HPDE6-E6E7 (cell line): ENCODE measurements around the gene ANGEL2.
A peak's percentile ranks its signal among the peaks of the same experiment; 100 is the strongest.
"Not testable (repeated sequence)": the region's sequence is repeated elsewhere in the genome, so short reads cannot be mapped to it uniquely, and the experiment has no call there.

Experiments used
- DNase-seq: peaks from one replicate; pipeline ENCODE4 v3.0.0; 2011; ENCODE audit warnings: missing footprints; ENCODE audit errors: extremely low spot score

ANGEL2 gene, protein sequence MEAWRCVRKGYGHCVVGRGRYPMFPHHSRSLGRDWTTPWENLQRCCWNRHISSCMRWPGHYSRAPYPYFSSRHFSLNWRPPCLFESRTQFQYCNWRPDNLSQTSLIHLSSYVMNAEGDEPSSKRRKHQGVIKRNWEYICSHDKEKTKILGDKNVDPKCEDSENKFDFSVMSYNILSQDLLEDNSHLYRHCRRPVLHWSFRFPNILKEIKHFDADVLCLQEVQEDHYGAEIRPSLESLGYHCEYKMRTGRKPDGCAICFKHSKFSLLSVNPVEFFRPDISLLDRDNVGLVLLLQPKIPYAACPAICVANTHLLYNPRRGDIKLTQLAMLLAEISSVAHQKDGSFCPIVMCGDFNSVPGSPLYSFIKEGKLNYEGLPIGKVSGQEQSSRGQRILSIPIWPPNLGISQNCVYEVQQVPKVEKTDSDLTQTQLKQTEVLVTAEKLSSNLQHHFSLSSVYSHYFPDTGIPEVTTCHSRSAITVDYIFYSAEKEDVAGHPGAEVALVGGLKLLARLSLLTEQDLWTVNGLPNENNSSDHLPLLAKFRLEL

DNA sequence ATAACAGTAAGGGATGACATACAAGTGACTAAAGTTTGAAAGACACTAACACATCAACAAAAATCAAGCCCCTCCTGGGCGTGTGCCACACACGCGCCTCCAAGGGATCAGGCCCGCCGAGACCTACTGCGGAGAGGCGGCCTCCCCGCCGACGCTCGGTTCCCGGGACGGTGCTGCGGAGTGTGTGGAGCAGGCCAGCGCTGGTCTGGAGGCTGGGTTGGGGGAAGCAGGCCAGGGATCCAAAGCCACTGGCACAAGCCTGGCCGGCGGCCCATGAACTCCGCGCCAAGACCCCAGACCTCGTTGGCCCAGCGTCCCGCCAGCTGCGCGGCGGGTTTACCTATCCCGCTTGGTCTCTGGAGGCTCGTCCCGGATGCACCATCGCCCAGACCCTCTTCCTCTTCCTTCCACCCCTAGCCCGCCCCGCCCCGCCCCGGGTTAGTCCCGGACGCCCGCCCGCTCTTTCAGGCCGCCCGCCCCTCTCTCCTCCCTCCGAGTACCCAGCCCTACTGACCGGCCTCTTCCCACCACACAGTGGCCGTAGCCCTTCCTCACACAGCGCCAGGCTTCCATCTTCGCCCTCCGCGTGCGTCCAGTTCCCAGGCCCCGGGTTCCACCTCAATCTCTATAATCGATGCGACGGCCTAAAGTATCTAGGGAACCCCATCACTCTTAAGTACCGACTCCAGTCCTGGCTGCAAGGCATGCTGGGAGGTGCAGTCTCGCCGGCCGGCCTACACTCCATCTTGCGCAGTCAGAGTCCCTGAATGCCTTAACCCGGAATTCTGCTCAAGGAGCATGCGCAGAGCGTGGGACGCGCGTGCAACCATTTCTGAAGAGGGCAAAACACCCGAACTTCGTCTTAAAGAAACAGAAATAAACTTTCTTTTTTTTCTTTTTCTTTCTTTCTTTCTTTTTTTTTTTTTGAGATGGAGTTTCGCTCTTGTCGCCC lies at the start of gene ANGEL2:
Gene ANGEL2, minus strand, starts transcription at position 769 of the 952 bp plus-strand sequence. Its CDS starts 196 bp downstream, at position 573.
- DNase-seq = peak; percentile 98

DNA sequence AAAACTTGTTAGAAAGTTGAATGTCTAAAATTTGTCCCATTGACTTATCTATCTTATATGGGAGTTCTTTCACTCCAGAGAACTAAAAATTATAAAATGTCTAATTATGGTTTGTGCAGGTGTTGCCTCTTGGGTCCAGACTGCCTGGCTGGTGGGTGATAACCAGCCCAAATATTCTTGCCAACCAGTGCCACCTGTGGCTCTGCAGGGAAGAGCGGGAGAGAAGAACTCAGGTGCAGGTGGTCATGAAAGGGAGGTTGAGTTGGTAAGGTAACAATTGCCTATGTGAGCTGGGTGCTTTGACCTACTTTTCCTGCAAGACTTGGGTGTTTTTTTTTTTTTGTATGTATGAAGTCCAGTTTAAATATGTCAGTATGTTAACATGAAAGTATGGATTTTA lies 45.6 kb upstream of the ANGEL2 start:
- no peak for DNase-seq

- DNase-seq = no peak
Measured at GRCh38 chr1:213060836-213061235, 45.2 kb upstream of the ANGEL2 start.

GRCh38 chr1:213057264-213058059 lies 41.8 kb upstream of the ANGEL2 start:
- no peak for DNase-seq

GRCh38 chr1:213055767-213056166 lies 40.1 kb upstream of the ANGEL2 start:
- DNase-seq = no peak

- DNase-seq = peak; percentile 11
Measured at GRCh38 chr1:213054733-213055591, 39.3 kb upstream of the ANGEL2 start.

GRCh38 chr1:213054142-213054541 lies 38.5 kb upstream of the ANGEL2 start:
- no peak for DNase-seq

GRCh38 chr1:213053455-213053854 lies 37.8 kb upstream of the ANGEL2 start:
- no peak for DNase-seq

- no peak for DNase-seq
Measured at GRCh38 chr1:213051881-213052202, 36.2 kb upstream of the ANGEL2 start.

DNA sequence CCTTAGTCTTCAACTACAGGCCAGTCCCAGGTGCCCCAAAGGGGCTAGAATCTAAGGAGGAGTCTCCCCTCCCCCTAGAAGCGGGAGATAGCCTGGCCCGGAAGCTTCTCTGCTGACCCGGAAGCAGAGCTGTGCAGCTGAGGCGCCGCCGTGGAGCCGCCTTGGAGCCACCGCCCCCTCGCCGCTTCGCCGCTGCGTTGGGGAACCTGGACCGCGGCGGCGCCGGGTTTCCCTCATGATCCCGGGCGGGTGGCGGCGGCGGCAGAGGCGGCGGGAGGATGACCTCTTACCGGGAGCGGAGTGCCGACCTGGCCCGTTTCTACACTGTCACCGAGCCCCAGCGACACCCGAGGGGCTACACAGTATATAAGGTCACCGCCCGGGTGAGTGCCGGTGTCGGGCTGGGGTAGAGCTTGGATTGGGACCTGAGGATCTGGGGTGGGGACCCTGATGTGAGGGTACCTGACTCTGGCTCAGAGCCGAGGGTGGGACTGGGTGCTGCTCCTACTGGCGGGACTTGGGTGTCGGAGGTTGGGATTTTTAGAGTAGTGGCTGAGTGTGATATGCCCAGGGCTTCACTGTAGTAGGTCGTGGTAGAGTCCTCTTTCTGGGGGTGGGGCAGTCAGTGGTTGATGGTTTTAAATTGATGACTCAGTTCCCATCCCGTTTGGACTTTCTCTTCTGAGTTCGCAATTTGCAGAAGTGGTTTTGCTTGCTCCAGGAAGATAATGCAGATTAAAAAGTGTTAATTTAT lies 35.6 kb upstream of the ANGEL2 start, which contains the start of gene RPS6KC1:
Gene RPS6KC1, plus strand, starts transcription at position 115 of the 754 bp plus-strand sequence. Its CDS starts 164 bp downstream, at position 279.
- DNase-seq = peak; percentile 85

GRCh38 chr1:213050745-213051126 lies 35.1 kb upstream of the ANGEL2 start:
- DNase-seq = peak; percentile 14

- DNase-seq = no peak
Measured at GRCh38 chr1:213049232-213049631, 33.6 kb upstream of the ANGEL2 start.

DNA sequence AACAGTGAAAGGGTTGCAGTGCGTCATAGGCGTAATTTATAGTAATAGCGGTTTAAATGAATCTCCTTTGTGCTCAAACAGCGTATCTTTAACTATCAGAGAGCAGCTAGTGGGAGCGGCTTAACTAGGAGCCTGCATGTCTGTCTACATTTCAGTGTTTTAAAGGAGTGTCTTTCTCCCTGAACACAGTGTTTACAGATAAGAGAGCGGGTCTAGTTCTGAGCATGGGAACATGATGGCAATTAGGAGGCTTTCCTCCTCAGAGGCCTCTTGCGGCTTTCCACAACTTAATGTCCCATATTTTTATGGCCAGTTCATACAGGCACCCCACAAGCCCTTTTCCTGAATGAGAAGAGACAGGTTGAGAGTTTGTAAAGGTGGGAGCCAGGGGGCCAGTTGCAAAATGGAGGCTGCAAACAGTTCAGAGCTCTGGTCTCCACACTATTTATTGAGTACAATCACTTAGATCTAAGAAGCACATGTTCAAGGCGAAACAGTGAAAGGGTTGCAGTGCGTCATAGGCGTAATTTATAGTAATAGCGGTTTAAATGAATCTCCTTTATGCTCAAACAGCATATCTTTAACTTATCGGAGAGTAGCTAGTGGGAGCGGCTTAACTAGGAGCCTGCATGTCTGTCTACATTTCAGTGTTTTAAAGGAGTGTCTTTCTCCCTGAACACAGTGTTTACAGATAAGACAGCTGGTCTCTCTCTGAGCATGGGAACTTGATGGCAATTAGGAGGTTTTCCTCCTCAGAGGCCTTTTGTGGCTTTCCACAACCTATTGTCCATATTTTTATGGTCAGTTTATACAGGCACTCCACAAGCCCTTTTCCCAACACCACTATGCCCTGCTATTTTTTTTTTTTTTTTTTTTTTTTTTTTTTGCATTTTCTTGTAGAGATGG lies 29.9 kb upstream of the ANGEL2 start:
- DNase-seq = not testable (repeated sequence)

- no peak for DNase-seq
Measured at GRCh38 chr1:213041443-213041842, 25.8 kb upstream of the ANGEL2 start.

GRCh38 chr1:213035573-213035972 lies 19.9 kb upstream of the ANGEL2 start:
- DNase-seq = no peak

DNA sequence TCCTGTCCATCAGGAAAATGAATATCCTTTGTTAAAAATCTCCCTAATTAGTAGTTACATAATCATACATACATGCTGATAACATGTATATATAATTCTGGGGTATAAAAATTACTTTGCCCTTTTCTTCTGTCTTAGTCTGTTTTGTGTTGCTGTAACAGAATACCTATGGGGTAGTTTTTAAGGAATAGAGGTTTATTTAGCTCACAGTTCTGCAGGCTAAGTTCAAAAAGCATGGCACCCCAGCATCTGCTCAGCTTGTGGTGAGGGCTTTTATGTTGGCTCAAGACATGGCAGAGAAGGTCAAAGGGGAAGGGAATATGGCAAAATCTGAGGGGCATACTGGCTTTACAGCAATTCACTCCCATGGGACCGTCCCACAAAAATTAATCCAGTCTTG lies 19.0 kb upstream of the ANGEL2 start:
- DNase-seq = no peak

DNA sequence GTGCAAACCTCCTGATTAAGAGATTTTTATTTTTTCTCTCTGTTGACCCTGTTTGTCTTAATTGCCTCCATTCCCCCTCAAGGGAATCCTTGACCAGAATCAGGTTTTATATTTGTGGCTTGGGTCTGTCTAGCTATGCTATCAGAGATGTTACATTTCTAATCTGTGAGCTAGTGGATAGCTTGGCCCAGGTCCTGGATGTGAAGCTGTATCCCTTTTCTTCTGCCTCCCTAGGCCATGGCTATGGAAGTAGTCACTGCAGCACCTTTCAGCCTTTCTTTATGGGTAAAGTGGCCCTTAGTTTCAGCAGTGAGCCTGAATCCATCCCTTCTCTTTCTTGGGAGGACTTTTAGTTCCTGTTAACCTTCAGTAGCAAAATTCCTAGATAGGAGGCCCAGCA lies 17.0 kb upstream of the ANGEL2 start:
- no peak for DNase-seq

- not testable (repeated sequence) for DNase-seq
Measured at GRCh38 chr1:213027024-213027423, 11.4 kb upstream of the ANGEL2 start.

DNA sequence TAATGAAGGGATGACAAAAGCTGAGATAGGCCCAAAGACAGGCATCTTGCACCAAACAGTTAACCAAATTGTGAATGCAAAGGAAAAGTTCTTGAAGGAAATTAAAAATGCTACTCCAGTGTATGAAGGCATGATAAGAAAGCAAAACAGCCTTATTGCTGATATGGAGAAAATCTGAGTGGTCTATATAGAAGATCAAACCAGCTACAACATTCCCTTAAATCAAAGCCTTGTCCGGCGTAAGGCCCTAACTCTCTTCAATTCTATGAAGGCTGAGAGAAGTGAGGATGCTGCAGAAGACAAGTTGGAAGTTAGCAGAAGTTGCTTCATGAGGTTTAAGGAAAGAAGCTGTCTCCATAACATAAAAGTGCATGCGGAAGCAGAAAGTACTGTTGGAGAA lies 4.3 kb upstream of the ANGEL2 start:
- DNase-seq = no peak
